D341Med (cell line): Measurements from ENCODE around the gene LRRC10B.

Source experiments
- DNase-seq: peaks from one replicate; pipeline ENCODE4 v3.0.0; 2012; ENCODE audit warnings: low spot score

Gene LRRC10B

DNA sequence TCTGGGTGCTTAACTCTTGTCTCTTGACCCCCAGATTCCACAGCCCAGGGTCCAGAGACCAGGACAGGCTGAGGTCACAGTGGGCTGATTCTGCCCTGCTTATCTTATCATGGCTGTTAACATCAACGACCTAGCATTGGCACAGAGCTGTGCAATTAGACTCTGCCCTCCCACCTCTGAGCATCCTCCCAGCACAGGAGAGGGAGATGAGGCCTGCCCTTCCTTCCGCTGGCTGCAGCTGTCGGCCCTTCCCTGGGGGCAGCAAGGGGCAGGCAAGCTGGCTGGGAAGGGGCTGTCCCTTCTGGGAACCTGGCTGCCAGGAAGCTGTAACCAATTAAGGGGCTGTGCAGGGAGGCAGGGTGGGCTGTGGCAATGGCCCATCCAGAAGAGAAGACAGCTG is 22.5 kb downstream of the LRRC10B start:
- DNase-seq = no peak

DNA sequence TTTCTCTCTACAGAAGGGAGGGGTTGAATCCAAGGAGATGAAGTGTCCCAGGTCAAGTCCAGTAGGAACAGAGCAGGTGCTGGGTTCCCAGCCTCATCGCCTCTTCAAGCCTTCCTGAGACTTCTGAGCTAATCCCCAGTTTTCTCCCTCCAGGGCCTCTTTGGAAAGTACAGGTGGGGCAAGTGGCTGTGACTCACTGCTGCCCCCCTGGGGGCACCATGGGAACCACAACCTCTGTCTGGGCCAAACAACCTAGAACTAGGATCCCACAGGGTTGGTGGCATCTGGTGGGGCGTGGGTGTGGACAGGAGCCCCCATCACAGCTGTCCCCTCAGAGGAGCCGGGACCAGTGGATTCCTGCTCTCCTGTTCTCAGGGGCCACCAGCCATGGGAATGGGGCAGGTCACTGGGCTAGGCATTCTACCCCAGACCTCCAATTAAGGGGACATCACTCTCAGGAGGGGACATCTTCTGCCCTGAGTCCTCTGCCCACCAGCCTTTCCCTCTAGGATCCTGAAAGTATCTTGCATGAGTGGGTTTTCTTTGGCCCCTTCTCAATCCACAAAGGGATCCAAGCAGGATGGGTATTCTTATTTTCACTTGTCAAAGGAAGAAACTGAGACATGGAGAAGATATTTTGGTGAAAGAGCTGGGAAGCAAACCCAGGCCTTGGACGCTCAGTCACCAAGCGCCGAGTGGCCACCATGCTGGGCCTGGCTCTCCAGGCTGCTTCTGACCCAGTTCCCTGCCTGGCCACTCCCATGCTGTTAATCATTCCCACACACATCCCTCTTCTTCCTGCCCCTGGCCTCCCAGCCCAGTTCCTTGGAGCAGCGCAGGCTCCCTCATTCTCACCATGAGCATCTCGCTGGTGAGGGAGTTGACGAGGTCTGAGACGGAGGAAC is 23.8 kb downstream of the LRRC10B start:
- DNase-seq = peak; percentile 83

DNA sequence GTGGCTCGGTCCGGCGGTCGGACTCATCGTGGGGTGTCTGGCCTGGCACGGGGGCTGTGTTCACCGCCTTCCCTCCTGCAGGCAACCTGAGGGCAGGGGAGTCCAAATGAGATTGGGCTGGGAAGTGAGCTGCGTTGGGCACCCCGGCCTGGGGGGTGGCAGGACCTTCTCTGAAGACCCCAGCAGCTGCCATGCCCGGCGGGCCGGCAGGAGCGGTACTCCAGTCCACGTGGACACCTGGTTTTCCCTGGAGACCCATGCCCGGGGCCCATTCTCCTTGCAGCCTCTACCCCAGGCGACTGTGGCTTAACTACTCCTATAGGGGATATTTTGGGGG is 24.5 kb downstream of the LRRC10B start:
- no peak for DNase-seq

DNA sequence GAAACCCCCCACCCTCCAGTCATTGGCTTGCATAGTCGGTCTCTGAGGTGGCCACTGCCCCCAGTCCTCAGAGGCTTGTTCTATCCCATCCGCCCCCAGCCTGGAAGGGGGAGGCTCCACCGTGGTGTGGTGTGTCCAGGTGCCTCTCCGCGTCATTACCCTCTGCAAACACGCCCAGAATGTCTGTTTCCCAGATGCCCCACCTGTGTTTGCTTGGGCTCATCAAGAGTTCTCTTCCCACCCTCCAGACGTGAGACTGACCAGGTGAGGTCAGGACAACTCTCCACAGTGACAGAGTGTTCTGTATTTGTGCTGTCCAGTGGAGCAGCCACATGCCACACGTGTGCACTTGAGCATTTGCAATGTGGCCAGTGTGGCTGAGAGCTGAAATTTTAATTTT is 24.9 kb downstream of the LRRC10B start:
- no peak for DNase-seq

DNA sequence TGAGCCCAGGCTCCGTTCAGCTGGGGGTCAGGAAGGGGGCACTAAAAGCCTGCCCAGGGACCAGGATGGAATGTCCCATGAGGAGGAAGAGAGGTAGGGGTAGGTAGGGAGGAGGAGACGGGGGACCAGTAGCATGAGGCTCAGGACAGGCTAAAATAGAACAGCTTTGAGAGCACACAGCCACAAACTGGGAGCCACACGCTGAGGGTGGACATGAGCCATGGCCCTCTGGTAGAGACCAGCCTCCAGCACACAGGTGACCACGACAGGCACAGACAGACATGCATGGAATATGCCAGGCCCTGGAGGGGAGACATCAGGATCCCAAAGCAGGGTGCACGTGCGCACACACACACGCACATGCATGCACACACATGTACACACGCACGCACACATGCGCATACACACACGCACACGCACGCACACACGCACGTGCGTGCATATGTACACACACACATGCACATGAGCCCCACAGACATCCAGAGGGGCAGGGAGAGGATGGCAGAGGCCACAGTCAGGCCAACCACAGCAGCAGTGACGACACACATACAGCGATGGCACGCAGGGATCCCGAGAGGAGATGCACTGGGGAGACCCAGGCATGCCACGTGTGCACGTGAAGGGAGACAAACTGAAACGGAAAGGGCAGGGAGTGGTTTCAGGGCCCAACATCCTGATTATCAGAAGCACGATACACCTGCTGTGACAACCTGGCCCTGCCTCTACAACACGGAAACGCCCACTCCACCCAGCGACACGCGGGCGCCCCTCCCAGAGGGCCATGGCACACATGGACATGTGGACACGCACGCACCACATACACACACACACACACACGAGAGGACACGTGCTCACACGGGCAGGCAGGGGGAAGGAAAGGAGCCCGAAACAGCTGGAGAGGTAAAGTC is 25.7 kb downstream of the LRRC10B start:
- no peak for DNase-seq

DNA sequence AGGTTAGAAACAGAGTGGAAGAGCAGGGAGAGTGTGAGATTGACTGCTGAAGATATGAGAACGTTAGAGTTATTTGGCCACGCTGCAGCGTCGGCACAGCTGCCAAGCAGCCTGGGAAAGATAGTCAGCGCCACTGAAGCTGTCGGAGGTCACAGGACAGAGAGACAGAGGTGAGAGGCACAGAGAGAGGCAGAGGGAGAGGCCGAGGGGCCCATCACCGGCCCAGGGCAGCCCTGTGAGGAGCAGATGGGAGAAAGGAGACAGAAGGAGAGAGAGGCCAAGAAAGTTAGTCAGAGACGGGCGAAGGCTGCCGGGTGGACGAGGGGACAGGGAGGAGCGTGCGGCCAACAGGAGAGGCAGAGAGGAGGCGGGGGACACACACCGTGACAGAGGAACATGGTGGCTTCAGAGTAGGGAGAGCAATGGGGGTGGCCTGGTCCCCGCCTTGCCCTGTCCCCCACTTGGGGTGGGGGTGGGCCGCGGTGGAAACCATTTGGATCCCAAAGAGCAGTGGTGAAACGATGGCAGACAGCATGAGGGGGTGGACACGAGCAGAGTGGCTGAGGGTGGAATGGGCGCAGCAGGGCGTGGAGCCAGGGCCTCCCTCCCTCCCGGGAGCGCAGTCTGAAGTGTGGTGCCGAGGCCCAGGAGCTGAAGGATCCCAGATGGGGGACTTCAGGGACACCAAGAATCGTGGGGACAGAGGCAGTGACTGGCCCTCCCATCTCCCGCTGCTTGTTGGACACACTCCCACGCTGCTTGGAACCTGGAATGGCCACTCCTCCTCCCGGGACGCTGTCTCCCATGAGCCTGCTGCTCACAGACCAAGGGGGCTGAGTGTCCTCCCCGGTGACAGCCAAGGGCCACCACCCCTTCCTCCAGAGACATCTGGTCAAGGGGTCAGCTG is 26.6 kb downstream of the LRRC10B start:
- DNase-seq = no peak

DNA sequence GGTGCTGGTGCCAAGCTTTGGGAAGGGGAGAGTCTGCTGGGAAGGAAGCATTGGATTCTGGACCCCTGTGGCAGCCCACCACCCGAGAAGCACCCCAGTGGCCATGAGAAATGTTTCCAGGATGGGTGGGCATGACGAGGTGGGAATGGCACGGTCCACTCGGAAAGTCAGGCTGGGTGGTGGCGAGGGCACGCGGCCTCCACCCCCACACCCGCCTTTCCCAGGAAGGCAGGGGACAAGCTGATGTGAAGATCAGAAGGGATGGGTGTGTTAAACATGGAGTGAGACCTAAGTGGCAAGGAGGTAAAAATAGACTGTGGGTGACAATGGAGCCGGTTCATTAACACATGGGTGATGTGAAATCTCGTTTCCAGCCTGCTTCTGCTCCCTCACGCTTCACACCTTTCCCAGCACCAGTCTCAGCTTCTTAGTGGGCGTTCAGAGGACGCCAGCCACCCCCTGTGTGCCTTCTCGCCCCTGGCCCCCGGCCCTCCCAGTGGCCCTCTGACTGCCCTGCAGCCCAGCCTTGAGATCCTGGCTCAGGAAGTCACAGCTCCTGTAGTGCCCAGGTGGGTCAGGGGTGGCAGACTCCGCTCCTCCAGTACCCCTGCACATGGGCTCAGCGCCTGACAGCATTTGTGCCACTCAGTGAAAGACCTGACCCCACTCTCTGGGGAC is 27.6 kb downstream of the LRRC10B start:
- no peak for DNase-seq

DNA sequence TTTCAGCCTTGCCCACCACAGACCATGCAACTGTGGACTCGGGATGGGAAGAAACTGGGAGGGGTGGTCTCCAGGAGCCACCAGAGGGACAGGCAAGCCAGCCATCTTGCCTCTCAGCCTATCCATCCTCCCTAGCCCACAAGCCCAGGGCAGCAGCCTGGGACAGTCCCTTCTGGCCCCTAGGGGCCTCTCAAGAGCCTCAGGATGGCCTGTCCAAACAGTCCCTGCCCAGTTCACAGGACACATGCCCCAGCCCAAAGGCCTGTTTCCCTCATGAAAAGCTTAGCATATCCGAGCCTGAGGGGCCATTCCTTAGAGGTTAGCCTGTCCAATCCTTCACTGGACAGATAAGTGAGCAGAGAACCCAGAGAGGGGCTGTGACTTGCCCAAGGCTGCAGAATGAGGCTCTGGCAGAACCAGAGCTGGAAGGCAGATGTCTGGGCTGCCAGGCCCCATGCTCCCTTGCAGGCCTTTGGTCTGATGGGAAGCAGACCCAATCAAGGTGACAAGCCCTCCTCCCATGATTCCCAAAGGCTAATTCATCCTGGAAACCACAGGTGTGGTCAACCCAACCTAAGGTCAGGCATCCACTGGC is 28.2 kb downstream of the LRRC10B start:
- DNase-seq = no peak

DNA sequence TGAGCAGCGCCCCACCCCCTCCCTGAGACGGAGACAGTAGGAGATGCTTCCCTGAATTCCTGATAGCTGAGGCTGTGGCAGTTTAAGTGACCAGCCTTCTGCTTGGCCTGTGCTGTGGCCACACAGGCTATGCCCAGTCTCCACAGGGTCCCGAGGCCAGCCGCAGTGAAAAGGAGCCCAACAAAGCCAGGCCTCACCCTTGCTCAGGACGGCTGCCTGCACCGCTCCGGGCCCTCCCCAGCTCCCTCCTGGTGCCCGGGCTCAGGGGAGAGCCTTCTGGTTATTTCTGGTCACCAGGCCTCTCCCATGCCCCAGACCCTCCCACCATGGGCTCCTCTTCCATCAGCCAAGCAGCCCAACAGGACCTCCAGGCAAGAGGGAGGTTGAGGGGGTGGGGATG is 28.8 kb downstream of the LRRC10B start:
- DNase-seq = no peak

DNA sequence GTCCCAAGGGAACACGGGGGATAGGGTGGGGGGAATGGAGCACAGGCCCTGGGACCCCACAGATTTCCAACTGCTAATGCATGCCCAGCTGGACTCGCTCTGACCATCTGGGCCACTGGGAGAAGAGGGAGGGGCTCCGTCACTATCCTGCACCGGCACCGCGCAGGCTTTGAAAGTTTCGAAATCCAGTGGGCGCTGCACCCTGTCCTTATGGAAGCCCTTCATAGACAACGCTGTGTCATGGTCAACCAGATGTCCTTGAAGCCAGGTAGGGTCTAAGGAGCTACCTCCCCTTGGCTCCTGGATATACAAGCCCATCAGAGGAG is 30.1 kb downstream of the LRRC10B start:
- DNase-seq = no peak

DNA sequence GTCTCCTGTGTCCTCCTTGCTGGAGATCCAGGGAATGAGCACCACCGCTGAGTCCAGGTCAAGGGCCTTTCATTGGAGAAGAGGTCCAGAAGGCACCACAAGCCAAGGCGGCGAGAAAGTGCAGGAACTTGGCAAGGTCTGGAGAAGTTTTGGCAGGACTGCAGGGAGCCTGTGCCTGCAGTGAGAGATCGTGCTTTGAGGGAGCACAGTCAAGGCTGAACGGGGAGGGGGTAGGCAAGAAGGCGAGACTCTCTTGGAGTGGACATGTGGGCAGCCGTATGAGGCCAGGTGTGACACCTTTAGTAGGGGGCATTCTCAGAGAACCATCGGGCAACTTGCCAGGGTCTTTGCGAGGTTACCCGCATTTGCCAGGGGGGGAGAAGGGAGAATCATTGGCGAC is 30.5 kb downstream of the LRRC10B start:
- no peak for DNase-seq

DNA sequence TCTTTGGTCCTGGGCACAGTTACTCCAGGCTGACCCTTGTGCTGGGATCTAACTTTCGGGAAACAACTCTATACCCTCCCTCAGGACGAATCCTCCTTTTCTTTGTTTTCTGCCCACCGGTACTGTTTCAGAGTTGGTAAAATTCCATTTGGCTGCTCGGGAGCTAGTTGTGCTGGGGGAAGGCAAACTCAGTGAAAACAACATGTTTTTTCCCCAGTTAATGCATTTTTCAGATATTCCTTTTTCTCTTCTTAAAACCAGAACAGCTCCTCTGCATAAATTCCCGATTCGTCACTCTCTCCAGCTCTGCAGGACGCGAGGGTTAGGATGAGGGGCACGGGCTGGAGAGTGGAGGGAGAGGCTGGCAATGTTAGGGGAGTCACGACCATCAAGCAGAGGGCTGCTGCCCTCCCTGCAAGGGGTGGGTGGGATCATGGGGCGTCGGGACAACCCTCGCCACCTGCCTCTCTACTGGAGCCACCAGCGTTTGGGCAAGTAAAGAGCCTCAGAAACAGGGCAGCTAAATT is 31.3 kb downstream of the LRRC10B start:
- DNase-seq = no peak

DNA sequence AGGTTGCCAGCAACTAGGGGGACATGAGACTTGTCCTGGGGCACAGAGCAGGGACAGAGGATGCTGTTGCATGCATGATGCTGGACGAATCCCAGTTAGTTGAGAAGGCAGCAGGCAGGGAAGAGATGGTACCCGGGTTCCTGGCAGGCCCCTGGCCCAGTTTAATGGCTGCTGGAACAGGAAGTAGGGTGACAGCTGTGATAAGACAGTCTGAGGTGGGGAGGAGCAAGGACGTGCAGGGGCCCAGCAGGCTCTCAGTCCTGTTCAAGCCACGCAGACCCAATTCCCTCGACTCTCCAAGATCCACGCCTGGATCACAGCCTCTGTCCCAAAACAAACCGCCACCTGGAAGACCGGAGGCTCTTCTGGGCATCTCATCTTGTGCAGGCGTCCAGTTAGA is 32.0 kb downstream of the LRRC10B start:
- DNase-seq = no peak

DNA sequence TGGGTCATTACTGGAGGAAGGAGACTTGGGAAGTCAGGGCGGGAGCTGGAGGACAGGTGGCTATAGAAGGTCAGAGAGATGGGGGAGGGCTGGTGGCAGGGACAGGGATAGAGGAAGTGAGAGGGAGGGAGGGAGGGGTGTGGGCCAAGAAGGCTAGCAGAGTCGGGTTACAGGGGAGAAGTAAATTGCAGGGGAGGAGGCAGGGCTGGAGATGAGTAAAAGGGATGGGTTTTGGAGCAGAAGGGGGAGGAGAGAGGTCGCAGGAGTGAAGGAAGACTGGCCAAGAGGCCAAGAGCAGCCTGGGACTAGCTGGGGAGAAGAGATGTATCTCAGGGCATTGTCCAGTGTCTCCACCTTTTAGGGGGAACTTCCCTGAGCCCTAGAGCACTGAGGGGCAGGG is 33.0 kb downstream of the LRRC10B start:
- DNase-seq = no peak

DNA sequence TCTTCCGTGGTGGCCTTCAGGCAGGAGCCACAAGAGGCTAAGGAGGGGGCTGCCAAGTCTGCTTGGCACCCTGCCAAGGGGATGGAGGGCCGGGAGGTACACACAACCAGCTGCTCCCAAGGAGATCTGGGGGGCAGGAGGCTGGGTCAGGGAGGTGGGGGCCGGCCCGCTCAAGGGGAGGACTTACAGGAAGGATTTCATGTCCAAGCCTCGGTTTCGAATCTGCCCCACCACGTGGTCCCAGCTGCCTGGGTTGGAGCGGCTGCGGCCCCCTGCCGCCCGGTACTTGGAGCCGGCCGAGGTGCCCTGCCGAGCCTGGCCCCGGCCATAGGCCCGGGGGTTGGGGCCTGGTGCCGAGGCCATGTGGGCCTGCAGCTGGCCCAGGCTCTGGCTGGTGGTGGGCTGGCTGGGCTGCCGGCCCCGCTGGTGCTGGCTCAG is 33.5 kb downstream of the LRRC10B start:
- DNase-seq = no peak

DNA sequence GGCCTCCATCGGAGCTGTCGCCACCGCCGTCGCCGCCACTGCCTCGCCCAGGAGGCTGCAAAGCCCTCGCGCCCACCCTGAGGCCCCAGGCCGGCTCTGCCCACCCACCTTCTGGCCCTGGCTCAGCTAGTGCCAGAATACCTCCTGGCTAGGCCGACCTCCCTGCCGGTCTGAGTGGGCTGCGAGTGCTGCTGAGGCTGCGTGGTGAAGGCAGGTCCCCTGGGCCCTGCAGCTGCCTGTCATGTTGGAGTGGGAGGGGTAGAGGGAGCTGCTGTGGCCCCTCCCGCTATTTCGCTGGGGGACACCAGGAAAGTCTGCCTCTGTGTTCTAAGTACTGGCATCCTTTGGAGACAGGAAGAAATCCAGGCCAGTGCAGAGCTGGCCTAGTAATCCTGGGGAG is 34.2 kb downstream of the LRRC10B start:
- no peak for DNase-seq

DNA sequence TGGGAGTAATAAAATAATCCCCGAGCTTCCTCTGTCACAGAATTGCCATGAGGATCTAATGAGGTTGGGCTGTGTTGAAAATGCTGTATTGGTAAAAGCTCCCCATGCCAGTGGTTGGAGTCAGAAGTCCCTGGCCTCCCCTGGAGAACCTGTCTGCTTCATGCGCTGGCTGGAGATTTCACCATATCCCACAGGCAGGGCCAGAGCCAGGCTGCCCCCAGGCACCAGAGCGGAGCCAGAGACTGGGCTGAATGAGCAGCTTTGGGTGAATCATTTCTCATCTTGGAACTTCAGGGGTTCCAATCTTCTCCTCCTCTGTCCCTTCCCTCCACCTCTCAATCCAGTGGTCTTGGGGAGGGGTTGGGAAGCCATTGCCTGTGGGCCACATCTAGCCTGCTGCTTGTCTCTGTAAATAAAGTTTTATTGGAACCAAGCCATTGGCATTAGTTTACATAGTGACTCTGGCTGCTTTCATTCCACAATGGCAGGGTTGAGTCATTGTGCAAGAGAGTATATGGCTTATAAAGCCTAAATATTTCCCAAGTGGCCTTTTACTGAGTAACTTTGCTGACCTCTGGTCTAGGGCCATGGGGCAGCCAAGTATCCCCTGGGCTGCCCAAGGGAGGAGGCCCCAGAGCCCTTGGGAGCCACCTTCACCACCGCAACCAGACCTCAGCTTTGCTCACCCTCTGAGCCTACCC is 35.2 kb downstream of the LRRC10B start:
- no peak for DNase-seq

DNA sequence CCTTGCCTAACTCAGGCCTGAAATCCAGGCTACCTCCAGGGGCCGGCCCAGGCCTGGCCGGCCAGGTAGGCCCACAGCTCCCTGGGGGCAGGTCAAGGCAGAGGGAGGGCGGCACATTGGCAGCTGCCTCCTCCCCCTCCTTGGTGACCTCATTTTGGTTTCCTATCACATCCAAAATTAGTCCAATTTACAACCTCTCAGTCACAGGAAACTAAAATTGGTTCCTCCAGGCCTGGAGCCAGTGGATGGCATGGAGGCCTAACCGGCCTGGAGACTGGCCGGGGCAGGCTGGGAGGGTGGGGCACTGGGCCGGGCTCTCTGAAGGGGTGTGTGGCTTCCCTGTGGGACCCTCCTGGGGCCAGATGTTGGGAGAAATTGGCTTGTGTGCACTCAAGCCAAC is 35.9 kb downstream of the LRRC10B start:
- DNase-seq = no peak

DNA sequence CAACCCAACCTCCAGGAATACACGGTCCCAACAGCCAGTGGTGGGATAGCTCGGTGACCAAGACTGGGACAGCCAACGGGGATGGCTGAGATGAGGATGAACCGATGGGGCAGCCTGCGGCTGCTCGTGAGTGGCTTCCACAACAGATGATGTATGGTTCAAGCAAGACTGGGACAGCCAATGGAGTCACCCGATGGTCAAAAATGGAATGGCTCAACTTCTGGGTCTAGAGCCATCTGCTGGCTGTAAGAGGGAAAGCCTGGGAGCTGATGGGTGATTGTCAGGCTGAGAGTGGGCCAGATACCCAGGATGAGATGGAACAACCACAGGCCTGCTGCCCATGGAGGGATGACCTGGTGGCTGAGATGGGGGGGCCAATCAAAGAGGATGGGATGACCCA is 36.8 kb downstream of the LRRC10B start:
- peak; percentile 53 for DNase-seq

DNA sequence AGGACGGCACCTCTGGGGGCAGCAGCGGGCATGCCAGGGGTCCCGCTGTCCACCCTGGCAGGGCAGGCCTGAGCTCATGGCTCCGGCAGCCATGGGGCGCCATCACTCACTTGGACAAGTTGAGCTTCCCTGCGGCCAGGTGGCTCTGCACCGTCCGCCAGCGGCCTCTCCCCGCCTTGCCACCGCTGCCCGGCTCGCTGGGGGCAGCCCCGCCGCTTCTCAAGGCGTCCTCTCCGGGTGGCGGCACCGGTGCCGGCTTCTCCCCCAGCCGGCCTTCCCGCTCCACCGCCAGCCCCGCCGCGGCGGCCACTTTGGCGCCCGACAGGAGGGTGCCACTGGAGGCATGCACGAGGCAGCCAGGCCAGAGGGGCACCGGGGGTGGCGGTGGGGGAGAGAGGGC is 37.4 kb downstream of the LRRC10B start:
- no peak for DNase-seq
